Measurements from ENCODE around the gene RUSC1.

GRCh38 chr1:155300024-155300423 is 20.7 kb upstream of the RUSC1 start:
- TF ChIP-seq CTCF (IDR thresholded peaks at IDR 0.05 in 4 of 5, conservative IDR thresholded peaks at IDR 0.05 in 1 of 5): no peak
- TF ChIP-seq POLR2A (IDR thresholded peaks at IDR 0.05): no peak

Measured in gastrocnemius medialis (tissue), 4 donors.